ENCODE measurements around the gene FAM120B.
"Not testable (repeated sequence)": the region's sequence is repeated elsewhere in the genome, so short reads cannot be mapped to it uniquely, and the experiment has no call there.

Gene FAM120B

DNA sequence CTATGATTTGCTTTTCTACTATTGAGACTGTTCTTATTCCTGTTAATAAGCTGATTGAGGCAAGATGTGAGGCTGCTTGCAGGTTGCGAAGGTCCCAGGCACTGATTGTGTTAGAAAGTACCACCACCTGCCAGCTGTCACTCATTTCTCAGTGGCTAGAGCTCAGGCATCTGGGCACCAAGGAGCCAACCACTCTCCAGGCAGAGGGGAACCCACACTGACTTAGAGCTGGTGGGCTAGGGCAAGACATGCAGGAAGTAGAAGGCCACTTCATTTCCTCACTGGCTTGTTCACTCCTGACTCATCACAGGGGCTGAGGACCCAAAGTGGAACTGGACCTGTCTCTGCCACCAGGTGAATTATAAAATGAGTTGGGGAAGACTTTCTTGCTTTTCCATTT lies 7.9 kb upstream of the FAM120B start:
- no peak for DNase-seq (ENCODE audit: low read depth, low spot score)

DNA sequence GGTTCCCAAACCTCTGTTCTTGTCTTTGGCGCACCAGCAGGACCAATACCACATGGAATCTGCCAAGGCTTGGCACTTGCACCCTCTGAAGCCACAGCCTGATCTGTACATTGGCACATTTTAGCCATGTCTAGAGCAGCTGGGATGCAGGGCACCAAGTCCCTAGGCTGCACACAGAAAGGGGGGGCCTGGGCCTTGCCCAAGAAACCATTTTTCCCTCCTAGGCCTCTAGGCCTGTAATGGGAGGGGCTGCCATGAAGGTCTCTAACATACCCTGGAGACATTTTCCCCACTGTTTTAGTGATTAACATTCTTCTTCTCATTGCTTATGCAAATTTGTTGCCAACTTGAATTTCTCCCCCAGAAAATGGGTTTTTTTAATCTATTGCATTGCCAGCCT lies 5.4 kb upstream of the FAM120B start:
- no peak for DNase-seq (ENCODE audit: low read depth, low spot score)

DNA sequence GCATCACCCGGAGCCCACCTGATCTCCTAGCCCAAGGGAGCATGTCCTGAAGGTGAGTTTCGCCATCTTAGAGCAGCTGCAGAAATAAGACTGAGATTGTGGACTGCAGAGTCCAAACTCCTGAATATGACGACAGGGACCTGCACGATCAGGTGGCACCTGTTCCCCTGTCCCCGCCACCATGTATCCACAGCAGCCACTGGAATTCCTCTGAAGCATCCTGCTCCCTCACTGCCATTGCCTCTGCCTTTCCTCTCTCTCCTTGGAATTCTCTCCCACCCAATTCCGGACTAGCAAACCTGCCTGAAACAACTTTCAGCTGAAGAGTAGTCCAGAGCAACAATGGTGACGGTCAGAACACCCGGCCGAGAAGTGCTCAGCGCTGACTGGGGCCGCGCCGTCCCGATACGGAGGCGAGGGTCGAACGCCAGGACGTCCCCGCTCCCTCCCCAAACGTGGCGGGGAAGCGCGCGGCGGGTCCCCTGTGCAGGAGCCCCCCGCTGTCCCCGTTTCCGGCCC lies 694 bp upstream of the FAM120B start:
- DNase-seq (ENCODE audit: low read depth, low spot score) = no peak

DNA sequence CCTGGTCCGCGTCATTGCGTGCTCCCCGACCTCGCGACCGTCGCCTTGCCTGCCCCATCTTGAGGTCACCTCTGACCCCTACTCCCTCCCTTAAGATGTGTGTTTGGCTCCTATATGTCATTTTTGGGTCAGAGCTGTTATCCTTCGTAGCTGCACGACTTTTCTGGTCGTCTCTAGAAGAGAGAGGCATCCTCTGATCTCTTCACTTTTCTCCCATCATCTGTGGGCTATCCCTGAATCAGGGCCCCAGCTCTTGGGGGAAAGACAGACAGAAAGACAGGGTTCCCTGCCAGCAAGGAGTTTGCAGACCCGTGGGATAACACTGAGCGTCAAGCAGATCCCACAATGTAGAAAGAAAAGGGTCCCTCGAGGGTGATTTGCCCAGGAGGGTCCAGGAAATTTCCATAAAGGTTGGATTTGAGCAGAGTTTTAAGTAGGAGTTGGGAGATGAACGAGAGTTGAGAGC lies 555 bp downstream of the FAM120B start:
- no peak for DNase-seq (ENCODE audit: low read depth, low spot score)

DNA sequence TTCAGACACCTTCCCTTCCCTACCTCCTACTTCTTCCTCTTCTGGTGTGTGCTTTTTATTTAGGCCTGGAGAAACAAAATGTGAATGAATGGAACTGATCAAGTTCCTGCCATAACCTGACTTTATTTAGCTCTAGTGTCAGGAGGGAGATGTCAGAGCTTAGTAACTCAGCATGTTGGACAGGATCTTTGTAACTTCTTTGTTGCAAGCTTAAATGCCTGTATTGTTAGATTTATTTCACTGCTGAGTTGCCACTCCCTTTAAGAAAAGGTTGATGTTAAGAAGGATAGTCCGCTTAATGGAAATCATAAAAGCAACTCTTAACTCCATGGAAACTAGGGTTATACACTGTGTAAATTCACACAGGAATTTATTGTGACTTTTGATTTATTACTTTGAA lies 2.2 kb downstream of the FAM120B start:
- no peak for DNase-seq (ENCODE audit: low read depth, low spot score)

DNA sequence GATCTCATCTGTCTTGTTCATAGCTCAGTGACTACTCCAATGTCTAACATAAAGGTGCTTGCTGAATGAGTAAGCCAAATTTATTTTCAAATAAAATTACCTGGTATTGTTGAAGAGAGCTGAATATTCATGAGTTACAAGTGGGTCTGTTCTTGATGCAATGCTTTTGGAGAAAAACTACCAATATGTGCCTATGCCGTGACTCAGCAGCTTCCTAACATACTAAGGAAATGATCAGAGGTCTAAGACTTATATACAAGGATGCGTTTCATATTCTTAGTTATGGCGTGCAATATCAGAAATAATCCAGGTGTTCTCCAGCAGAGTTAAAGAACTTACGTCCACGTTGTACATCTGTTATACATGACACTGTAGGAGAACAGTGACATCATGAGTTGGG lies 5.1 kb downstream of the FAM120B start:
- DNase-seq (ENCODE audit: low read depth, low spot score) = no peak

DNA sequence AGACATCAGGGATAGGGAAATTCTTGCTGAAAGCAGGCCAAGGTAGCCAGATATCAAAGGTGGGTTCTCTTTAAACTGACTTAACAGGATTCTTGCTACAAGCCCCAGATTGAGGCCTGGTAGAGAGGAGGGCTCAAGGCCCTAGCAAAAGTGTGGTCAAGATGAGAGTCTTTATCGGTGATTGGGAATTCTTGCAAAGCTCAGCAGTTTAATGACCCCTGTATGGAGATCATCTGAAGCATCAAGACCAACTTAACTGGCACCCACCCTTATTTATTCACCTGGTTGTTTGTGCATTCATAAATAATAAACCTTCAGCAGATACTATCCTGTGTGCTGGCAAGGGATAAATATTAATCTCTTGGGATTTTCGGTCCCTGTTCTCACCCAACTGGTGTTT lies 6.3 kb downstream of the FAM120B start:
- DNase-seq (ENCODE audit: low read depth, low spot score) = no peak

DNA sequence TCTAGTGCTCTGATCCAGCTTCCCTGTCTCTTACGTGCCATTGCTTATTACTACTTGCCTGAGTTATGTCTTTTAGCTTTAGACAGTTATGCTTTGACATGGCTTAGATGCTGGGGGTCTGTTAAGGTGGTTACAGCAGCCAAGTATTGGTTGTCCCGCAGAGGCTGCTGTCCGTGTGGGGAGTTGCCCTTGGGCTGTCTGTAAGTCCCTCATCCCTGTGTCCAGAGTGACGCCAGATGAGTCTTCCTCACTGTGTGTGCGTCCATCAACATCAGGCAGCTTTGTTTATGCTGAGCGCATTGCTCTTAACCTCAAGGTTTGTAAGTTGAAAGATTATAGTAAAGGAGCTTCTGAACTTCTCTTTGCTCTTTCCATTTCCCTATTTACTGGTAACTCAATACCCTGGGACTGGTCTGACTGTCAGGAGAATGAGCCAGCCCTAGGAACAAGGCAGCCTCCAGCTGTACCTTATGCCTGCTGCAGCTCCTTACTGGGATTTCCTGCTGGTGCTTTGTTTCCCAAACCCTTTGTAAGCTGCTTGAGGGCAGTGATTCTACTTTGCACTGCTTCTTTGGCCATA lies 7.2 kb downstream of the FAM120B start:
- no peak for DNase-seq (ENCODE audit: low read depth, low spot score)

DNA sequence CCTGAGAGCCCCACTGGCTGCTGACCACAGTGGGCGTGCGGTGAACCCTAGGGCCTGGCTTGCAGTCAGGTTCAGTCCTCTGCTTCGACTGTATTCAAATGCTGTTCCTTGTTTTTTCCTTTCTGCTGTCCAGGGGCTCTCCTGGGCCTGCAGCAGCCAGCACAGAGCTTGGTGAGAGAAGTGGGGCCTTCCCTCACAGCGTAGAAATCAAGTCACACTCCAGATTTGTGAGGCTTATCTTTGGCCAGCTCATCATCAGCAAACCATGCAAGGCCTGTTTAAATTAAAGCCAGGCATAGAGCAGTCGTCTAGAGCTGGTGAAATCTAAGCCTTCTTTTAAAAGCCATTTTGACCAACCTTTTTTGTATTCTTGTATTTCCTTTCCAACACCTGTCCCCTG lies 8.4 kb downstream of the FAM120B start:
- no peak for DNase-seq (ENCODE audit: low read depth, low spot score)

DNA sequence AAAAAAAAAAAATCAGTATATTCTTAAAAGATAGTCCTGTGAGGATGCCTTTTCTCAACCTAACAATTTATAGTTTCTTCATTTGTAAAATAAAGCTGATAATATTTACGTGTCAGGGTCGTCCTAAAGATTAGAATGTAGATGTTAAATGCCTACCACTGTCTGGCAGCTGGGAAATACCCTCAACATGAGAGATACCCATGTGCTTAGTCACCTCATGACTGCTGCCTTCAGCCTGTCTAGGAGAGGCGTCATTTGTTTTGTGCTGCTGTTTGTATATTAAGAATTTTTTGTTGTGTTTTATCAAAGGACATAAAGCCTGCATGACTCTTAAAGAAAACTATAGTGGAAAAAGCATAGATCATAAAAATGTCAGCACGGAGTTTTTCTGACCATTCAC lies 9.5 kb downstream of the FAM120B start:
- no peak for DNase-seq (ENCODE audit: low read depth, low spot score)

DNA sequence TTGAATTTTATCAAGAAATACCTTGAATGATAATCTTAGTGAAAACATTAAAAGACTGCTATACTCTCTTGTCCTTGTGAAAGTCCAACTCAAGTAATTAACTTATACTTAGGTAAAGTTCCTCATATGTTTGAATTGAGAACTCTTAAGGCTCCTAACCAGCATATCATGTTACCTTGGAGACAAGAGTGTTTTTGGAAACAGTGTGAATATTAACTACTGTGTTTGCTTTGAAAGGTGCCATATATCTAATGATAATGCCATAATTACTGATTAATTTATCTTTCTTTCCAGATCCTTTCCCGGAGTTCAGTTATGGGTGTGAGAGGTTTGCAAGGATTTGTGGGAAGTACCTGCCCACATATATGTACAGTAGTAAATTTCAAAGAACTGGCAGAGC lies 10.5 kb downstream of the FAM120B start:
- DNase-seq (ENCODE audit: low read depth, low spot score) = no peak

DNA sequence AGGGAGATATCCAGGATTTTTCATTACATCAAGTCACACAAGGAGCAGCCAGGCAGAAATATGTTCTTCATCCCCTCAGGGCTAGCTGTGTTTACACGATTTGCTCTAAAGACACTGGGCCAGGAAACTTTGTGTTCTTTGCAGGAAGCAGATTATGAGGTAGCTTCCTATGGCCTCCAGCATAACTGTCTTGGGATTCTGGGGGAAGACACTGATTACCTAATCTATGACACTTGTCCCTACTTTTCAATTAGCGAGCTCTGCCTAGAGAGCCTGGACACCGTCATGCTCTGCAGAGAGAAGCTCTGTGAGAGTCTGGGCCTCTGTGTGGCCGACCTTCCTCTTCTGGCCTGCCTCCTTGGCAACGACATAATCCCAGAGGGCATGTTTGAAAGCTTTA lies 11.2 kb downstream of the FAM120B start:
- no peak for DNase-seq (ENCODE audit: low read depth, low spot score)

DNA sequence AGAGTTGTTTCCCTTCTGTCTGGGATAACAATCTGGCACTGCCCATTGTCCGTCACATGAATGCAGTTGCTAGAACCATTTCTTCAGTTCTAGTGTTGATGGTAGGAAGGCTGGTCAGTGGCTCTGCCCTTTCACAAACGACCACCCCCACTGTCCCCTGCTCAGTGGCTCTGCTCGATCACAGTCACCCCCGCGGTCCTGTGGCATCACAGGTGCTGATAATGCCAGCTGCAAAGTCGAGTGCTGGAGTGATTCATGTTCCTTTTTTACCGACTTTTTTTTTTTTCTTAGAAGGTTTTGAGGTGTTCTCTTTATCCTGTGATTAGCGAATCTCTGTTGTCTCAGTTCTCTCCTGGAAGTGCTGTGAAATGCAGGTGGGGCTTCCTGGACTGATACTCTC lies 22.8 kb downstream of the FAM120B start:
- DNase-seq (ENCODE audit: low read depth, low spot score) = no peak

DNA sequence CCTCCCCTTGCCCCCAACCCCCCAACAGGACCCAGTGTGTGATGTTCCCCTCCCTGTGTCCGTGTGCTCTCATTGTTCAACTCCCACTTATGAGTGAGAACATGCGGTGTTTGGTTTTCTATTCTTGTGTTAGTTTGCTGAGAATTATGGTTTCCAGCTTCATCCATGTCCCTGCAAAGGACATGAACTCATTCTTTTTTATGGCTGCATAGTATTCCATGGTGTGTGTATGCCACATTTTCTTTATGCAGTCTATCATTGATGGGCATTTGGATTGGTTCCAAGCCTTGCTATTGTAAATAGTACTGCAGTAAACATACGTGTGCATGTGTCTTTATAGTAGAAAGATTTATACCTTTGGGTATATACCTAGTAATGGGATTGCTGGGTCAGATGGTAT lies 28.6 kb downstream of the FAM120B start:
- DNase-seq (ENCODE audit: low read depth, low spot score) = not testable (repeated sequence)

DNA sequence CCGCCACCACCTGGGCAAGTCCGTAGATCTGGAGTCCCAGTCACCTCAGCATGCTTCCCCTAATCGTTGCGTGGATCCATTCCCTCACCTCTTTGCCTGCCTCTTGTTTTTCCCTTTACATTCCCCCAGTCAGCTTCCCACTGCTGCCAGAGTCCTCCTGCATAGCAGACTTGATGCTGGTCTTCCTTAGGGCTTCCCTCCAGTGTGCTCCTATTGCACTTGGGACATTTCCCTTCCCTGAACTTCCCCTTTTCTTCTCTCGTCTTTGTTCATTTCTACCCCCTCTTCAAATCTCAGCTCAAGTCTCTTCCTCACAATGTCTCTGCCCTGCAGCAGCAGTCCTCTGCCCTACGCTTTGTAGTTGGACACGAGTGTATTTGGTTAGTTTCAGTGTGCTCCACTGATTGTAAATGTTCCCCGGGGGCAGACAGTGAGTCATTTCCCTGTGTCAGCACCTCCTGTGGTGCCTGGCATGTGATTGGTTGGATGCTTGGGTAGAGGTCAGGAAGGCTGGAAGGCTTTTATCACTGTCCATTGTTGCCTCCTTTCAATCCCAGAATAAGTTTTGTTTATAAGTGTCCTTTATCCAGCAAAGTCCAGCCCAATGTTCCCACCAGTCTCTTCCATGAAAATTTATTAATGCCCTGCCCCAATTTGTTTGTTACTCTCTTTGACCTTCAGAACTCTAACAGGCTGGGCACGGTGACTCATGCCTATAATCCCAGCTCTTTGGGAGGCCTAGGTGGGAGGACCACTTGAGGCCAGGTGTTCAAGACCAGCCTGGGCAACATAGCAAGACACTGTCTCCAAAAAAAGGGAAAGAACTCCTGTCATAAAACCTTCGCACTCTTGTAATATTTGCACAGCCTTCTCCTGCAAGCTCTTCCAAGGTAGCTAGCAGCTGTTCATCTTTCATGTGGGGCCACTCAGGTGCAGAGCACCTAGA lies 38.3 kb downstream of the FAM120B start:
- DNase-seq (ENCODE audit: low read depth, low spot score) = peak; percentile 17

DNA sequence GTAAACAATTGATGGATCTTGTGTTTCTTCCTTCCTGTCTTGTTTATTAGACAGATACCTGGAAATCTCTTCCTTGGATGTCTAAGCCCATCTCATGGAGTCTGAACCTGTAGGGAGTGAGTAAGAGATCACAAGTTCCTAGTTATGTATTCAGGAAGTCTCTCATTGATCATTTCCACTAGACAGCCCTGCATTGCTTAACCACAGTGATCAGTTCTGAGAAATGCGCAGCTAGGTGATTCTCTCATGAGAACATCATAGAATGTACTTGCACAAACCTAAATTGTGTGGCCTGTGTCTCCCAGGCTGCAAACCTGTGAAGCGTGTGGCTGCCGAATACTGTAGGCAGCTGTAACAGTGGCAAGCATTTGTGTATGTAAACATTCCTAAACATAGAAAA lies 39.1 kb downstream of the FAM120B start:
- no peak for DNase-seq (ENCODE audit: low read depth, low spot score)

DNA sequence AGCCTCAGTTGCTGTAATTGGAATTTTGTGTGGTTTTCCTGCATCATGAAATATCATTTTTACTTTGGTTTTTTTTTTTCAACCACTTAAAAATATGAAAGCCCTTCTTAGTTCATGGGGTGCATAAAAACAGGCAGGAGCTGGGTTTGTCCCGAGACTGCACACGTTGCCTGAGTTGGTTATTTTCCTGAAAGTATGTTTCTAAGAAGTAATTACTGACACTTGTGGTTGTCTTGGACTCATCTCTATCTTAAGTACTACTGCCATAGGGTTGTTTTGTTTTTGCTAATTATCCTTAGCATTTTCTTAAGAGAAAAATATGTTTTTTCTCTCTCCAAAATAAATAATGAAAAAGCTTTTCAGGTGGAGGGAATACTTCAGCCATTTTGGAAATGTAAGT lies 40.1 kb downstream of the FAM120B start:
- no peak for DNase-seq (ENCODE audit: low read depth, low spot score)

DNA sequence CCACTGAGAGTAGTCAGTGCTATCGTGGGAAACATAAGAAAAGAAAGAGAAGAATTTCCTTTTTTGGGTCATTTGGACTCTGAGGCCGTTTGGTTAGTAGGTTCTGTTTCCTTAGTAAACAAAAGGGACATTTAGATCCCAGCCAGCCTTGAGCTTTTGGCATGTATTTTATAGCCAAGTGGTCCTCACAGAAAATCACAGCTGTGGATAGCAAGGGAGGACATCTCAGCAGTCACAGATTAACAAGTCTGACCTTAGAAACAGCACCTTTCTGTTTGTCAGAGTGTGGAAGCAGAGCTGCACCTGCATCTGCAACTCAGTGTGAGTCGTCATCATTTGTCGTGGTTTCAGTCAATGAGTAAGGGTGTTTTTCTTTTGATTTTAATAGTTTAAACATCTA lies 40.5 kb downstream of the FAM120B start:
- no peak for DNase-seq (ENCODE audit: low read depth, low spot score)

DNA sequence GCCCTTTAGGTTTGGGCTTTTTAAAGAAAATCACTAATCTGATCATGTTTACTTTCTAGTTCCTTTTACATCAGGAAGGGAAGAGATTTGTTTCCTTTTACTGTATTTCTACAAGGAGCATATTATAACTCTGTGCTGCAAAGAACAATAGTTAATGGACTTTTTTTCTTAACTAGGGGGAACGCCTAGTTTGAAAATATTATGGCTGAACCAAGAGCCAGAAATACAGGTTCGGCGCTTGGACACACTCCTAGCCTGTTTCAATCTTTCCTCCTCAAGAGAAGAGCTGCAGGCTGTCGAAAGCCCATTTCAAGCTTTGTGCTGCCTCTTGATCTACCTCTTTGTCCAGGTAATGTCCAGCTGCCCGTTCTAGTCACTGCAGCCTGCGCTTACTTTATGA lies 41.4 kb downstream of the FAM120B start:
- no peak for DNase-seq (ENCODE audit: low read depth, low spot score)

DNA sequence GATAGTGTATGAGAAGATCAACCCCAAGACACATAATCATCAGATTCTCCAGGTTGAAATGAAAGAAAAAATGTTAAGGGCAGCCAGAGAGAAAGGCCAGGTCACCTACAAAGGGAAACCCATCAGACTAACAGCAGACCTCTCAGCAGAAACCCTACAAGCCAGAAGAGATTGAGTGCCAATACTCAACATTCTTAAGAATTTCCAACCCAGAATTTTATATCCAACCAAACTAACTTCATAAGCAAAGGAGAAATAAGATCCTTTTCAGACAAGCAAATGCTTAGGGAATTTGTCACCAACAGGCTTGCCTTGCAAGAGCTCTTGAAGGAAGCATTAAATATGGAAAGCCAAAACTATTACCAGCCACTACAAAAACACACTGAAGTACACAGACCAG lies 44.9 kb downstream of the FAM120B start:
- not testable (repeated sequence) for DNase-seq (ENCODE audit: low read depth, low spot score)

DNA sequence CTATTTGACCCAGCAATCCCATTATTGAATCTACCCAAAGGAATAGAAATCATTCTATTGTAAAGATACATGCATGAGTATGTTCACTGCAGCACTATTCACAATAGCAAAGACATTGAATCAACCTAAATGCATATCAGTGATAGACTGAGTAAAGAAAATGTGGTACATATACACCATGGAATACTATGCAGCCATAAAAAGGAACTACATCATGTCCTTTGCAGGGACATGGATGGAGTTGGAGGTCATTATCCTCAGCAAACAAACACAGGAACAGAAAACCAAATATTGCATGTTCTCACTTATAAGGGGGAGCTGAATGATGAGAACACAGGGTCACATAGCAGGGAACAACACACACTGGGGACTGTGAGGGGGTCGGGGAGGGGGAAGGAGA lies 48.6 kb downstream of the FAM120B start:
- not testable (repeated sequence) for DNase-seq (ENCODE audit: low read depth, low spot score)

DNA sequence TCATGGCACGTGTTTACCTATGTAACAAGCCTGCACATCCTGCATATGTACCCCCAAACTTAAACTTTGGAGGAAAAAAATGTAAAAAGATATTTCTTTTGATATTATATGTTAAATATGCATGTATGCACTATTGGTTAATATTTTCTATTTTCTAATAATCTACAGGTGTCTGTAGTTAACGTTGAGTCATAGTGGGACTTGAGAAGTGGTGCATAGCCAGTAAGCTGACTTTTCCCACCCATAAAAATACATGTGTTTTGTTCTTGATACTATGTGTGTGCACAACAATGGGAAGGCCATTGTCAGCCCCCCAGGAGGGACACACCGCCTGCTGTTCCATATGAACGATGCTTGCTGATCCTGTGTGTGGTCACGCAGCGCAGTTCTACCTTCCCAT lies 49.1 kb downstream of the FAM120B start:
- no peak for DNase-seq (ENCODE audit: low read depth, low spot score)

DNA sequence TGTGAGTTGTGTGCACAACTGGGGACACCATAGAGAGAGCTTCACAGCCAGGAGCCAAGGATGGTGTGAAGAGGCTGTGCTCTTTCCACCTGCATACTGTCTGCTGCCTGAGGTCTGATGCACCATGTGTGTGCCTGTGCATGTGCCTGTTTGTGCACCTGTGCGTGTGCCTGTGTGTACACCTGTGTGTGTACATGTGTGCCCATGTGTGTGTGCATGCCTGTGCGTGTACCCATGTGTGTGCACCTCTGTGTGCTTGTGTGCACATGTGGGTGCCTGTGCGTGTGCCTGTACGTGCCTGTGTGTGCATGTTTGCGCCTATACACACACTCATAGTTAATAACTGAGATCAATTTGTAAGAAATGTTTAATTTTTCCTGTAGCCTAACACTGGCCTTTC lies 51.3 kb downstream of the FAM120B start:
- DNase-seq (ENCODE audit: low read depth, low spot score) = no peak

Data from iPS DF 19.7 (cell line).